Anterior cingulate cortex (tissue), 58 donors: Measurements from ENCODE around the gene WNT5A.

Source experiments
- DNase-seq, 58 donors: peaks; one replicate each; lab custom pipeline; 2025; lab: John Stamatoyannopoulos, UW

The WNT5A gene

DNA sequence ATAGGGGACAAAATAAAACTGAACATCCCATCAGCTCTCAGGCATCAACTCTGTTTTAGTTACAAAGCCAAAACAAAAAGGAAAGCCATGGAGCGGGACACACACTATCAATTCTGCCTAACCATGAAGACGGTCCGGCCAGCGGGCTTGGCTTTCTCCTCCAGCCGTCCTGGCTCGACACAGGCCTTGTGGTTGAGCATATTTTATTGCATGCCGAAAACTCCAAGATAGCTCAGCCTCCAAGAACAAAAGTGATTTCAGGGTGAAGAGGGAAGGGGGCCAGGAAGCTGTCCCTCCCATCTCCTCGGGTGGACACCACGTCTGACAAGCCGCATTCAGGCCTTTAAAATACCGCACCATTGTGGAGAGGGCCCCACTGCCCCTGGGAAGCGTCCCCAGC is 31.2 kb downstream of the WNT5A start:
- DNase-seq = no peak

- no peak for DNase-seq
Observed at GRCh38 chr3:55454611-55455010, 32.5 kb downstream of the WNT5A start.

DNA sequence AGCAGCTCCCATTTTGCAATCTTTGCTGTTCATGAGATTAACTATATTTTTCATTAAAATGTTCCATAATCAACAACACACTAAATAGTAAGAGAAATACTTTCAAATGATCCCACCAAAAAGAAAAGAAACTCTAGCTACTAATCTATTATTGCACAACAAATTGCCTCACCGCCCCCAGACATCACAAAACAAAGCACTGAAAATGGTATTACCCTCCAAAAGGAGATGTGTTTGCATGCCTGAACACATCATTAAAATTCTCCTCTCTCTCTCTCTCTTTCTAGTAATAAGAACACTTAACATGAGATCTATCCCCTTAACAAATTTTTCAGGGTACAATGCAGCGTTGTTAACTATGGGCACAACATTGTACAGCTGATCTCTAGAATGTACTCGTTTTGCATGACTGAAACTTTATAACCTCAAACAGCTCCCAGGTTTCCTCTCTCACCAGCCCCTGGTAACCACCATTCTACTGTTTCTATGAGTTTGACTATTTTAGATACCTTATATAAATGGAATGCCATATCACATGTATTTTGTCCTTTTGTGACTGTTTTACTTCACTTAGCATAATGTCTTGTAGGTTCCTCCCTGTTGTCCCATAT is 33.1 kb downstream of the WNT5A start:
- no peak for DNase-seq

DNA sequence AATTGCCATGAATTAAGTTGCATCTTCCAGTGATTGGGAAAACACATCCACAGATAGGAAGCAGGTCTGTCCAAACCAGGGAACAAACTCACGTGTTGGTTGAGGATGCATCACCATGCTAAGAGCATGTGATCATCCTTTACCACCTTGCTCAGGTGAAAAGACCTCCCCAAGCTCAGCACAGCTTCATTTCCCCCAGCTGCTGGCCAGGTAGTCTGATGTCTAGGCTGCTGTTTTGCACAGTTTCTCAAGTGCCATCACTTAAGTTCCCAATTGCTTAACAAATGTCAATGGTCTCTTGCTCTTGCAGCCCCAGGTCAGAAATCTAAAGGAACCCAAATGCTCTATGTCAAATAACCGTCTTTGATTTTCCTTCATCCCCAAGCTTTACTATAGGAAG is 34.2 kb downstream of the WNT5A start:
- DNase-seq = no peak

DNA sequence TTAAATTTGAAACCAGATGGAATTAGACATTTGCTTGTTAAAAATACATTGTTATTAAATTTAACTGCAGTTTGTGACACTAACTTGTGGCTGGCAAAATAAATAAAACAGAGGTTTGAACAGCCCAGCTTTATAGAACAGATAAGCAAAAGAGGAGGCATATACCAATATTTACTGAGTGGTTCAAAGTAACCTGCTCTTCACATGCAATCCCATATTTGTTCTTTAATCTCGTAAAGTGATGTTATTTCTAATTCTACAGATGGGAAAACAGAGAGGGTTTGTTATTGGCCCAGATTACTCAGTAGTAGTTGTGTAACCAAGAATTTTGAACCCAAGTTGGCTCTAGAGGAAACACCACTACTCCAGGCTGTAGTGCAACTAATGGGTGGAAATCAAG is 37.6 kb downstream of the WNT5A start:
- DNase-seq = no peak

DNA sequence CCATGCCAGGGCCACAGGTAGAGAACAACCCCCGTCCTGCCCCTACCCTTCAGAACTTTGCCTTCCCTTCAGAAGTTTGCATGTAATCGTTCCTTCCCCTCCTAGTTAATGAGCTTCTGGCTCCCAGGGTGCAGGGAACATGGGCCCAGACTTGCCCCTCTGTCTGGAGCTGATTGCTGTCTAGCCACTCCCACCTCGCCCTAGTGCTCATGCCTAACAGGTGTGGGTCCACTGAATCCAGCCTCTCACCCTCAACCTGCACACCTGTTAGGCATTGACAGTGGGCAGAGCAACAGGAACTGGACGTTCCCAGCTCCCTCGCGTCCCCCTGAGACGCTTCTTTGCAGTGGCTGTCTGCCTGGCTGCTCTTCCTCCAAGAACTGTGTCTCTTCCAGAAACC is 40.3 kb downstream of the WNT5A start:
- DNase-seq = no peak

DNA sequence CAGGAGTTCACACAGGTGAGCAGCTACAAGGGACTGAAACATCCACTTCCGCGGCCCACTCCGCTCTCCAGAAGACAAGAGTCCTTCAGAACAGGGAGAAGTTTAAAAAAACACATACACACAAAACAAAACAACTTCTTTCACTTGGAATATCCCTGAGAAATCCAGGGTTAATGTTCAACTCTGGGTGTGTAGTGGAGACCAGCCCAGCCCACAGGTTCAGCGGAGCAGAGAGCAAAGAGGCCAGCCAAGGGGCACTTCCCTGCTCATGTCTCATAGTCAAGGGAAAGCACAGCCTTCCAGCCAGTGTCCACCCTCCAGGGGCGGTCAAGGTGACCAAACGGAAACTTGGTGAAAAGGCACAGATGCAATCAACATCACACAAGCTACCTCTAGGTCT is 41.6 kb downstream of the WNT5A start:
- DNase-seq = no peak

GRCh38 chr3:55443346-55443745 is 43.8 kb downstream of the WNT5A start:
- DNase-seq = no peak

DNA sequence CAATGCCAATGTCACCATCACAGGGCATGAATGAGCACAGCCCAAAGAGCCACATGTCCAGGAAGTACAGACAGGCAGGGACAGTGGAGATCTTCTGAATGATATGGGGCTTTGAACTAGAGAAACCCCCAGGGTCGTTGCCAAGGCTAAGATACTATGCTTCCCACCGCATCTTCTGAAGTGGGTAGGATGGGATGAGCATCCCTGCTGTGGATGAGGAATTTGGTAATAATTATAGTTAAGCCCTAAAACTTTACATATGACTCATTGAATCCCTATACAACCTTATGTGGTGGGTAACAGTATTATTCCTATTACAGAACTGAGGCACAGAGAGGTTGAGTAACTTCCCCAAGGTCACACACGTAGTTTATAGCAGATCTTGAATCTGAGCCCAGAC is 44.2 kb downstream of the WNT5A start:
- no peak for DNase-seq

- no peak for DNase-seq
Observed at GRCh38 chr3:55441499-55441898, 45.6 kb downstream of the WNT5A start.

DNA sequence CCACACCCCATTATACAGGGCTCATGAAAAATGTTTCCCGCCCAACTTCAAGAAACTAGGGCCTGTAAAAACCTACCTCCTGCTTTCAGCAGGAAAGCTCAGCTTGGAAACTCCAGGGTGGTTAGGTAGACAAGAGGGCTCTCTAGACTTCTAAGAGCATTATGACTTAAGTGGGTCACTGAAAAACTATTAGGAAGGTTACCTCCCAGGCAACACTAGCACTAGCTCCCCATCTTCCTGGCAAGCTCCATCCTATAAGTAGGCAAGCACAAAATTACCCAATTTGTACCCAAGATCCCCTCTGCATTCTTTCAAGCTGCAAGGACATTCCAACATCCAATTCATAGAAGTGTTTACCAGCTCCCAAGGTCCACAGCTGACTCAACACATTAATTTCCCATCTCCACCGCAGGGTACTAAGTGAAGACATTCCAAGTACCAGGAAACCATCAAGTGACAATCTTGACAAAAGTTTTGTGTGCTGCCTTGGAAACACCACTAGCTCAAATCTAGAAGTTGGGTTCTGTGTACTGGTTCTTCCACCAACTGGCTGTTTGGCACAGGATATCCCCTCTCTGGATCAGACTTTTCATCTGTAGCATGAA is 46.9 kb downstream of the WNT5A start:
- no peak for DNase-seq

GRCh38 chr3:55439657-55440056 is 47.4 kb downstream of the WNT5A start:
- DNase-seq = no peak

DNA sequence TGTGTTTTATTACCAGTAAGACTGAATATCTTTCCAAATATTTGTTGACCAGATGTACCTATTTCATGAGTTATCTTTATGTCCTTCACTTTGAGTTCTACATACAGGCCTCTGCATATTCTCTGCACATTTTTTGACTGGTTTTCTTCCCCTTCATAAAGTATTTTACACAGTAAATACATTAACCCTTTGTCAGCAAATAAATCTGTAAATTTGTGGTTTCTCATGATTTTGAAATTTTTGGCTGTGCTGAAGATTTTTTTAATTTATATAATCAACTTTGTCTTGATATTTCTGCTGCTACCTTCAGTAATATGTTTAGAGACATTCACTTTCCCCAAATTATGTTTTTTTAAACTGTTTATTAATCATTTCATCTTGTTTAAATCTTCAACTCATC is 50.5 kb downstream of the WNT5A start:
- no peak for DNase-seq

- no peak for DNase-seq
Observed at GRCh38 chr3:55435491-55435890, 51.6 kb downstream of the WNT5A start.

DNA sequence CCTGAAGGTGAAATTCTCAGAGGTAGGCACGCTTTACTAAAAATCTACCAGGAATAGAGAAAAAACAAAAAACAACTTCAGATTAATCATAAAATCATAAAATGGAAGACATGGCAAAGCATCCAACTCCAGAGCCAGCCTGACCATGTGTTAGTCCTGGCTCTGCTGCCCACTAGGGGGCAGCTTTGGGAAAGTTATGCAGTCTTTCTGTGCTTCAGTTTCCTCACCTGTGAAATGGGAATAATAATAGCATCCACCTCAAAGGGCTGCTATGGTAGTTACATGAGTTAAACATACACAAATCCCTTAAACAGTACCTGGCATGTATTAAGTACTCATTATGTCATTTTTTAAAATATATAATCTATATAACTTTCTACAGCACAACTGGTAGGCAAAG is 52.3 kb downstream of the WNT5A start:
- no peak for DNase-seq

DNA sequence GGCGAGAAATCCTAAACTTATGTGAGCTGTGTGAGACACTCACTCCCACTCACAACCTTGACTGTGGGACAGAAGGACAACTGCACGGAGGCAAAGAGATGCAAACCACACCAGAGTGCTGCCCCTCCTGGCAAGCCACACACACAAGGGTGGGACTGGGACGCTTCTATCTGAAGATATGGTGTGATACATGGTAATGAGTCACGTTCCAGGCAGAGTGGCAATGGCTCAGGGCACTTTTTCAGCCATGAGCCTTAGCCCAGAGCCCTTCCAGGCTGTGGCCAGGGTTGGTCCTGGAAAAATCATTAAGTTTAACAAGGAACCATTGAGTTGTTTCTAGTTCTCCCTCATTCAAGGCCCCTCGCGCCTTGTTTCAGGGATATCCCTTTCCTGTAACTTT is 56.1 kb downstream of the WNT5A start:
- DNase-seq = no peak

- DNase-seq = no peak
Observed at GRCh38 chr3:55427739-55428138, 59.4 kb downstream of the WNT5A start.

DNA sequence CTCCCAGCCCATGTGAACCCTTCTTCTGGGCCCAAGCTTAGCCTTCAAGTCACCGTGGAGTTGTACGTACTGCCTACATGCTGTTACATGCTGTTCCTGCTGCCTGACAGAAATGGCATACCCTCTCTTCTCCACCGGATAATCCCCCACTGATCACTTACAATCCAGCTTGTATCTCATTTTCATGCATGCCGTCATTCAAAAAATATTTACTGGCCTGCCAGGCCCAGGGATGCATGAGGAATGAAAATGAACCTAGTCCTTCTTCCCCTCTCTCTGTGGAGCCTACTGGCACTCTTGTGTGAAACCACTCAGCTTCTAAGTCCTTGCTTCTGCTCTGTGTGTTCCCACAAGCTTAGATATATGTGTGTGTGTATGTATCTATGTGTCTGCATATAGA is 60.6 kb downstream of the WNT5A start:
- DNase-seq = no peak

DNA sequence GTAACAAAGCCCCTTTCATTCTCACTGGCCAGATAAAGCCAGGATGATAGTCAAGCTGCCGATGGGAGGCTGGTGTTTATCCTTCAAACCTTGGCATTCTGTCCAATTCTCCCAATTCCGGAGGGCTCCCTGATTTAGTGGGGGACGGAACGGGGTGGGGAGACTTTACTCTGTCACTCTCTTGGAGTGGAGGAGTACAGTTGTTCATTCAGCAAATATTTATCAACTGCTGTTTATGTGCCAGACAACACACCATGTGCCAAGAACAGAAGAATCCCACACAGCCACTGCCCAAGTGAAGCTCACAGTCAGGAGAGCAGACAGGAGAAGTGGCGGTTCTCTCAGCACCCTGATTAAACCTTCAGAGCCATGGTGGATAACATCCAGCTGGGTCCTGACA is 63.3 kb downstream of the WNT5A start:
- DNase-seq = no peak

DNA sequence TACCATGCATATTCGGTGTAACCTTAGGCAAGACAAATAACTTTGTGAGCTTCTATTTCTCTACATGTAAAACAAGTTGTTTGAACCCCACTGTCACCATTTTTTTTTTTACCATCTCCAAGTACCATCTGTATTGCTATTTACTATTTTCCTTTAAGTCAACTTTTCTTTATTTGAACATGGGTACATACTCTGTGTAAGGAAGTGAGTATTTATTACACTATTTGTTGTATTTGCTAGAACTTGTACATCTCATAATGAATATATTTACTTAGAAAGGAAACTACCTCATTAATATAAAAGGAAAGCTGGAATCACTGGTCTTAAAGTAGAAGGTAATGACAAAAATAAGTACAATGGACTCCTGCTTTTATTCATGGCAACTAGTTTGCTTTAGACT is 69.9 kb downstream of the WNT5A start:
- no peak for DNase-seq

DNA sequence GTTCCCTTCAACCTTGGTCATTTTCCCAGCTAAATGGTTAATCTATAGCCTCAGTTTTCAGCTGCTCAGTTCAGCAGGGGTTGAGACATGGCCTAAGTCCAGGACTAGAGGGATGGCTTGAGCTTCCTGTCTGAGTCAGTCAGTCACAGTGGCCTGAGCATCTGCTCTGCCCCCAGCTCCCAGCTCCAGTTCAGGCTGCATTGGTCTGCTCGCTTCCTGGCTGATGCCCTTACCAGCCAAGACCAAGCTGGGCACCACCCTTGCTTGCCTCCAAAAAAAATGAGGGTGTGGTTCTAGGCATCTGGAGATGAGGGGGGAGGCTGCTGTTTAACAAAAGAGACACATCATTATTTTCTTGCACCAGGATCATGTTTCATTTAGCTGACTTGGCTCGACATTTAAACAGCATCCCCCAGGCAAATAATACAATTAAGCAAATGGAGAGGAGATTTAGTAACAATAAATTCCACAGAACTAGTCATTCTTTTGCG is 70.7 kb downstream of the WNT5A start:
- no peak for DNase-seq
